Measurements from ENCODE around the gene CHMP4A.

Gene CHMP4A

GRCh38 chr14:24236689-24237462 is 23.6 kb upstream of the CHMP4A start:
- H3K36me3 ChIP-seq, result peaks cover 64% of the 10 kb centered on the region
- no peak overlapping the region for H3K27ac ChIP-seq
- H3K4me3 ChIP-seq (ENCODE audit: low read depth, low read length), result no peak overlapping the region
- no peaks in the 10 kb centered on the region for H3K27me3 ChIP-seq (ENCODE audit: insufficient read depth, low read depth, severe bottlenecking)
- no peak for DNase-seq
- TF ChIP-seq CTCF (IDR thresholded peaks at IDR 0.05; ENCODE audit: low read depth, low read length), result no peak
- H3K9me3 ChIP-seq (ENCODE audit: severe bottlenecking), result no peaks in the 10 kb centered on the region

- no peak overlapping the region for H3K27ac ChIP-seq
- H3K27me3 ChIP-seq (ENCODE audit: insufficient read depth, low read depth, severe bottlenecking), result no peaks in the 10 kb centered on the region
- no peaks in the 10 kb centered on the region for H3K9me3 ChIP-seq (ENCODE audit: severe bottlenecking)
- DNase-seq, result no peak
- peaks cover 61% of the 10 kb centered on the region for H3K36me3 ChIP-seq
- TF ChIP-seq CTCF (IDR thresholded peaks at IDR 0.05; ENCODE audit: low read depth, low read length), result no peak
- no peak overlapping the region for H3K4me3 ChIP-seq (ENCODE audit: low read depth, low read length)
Observed at GRCh38 chr14:24235804-24236688, 22.8 kb upstream of the CHMP4A start.

- H3K27ac ChIP-seq, result no peak overlapping the region
- H3K9me3 ChIP-seq (ENCODE audit: severe bottlenecking), result no peaks in the 10 kb centered on the region
- TF ChIP-seq CTCF (IDR thresholded peaks at IDR 0.05; ENCODE audit: low read depth, low read length), result no peak
- peaks cover 44% of the 10 kb centered on the region for H3K36me3 ChIP-seq
- no peaks in the 10 kb centered on the region for H3K27me3 ChIP-seq (ENCODE audit: insufficient read depth, low read depth, severe bottlenecking)
- DNase-seq, result no peak
- H3K4me3 ChIP-seq (ENCODE audit: low read depth, low read length), result no peak overlapping the region
Observed at GRCh38 chr14:24234095-24235005, 21.1 kb upstream of the CHMP4A start.

- TF ChIP-seq CTCF (IDR thresholded peaks at IDR 0.05; ENCODE audit: low read depth, low read length), result no peak
- DNase-seq, result no peak
- no peaks in the 10 kb centered on the region for H3K27me3 ChIP-seq (ENCODE audit: insufficient read depth, low read depth, severe bottlenecking)
- H3K27ac ChIP-seq, result no peak overlapping the region
- H3K4me3 ChIP-seq (ENCODE audit: low read depth, low read length), result peak overlapping the region; percentile 71
- H3K9me3 ChIP-seq (ENCODE audit: severe bottlenecking), result no peaks in the 10 kb centered on the region
- H3K36me3 ChIP-seq, result peaks cover 36% of the 10 kb centered on the region
Observed at GRCh38 chr14:24233538-24233866, 20.2 kb upstream of the CHMP4A start.

GRCh38 chr14:24232645-24233537 is 19.6 kb upstream of the CHMP4A start, which contains the start of gene GMPR2:
GMPR2 (plus strand) TSS chr14:24232929; CDS start chr14:24233254, 325 bp downstream.
- Histone ChIP-seq H3K4me3 (ENCODE audit: low read depth, low read length) (peak within 1 kb of the TSS; percentile 71), H3K36me3 (peaks cover 35% of the 10 kb centered on the region), H3K9me3 (ENCODE audit: severe bottlenecking) (no peaks in the 10 kb centered on the region), H3K27me3 (ENCODE audit: insufficient read depth, low read depth, severe bottlenecking) (no peaks in the 10 kb centered on the region), H3K27ac (peak within 1 kb of the TSS; percentile 93)
- no peak for DNase-seq
- no peak for TF ChIP-seq CTCF (IDR thresholded peaks at IDR 0.05; ENCODE audit: low read depth, low read length)
